T-helper 2 cell (primary cell): ENCODE results near the gene BCL10.

ENCODE experiments used
- DNase-seq, 5 experiments: peaks; one replicate each; pipeline versions ENCODE4 v3.0.0 to v3.0.0-alpha.2; 2012 to 2022
- total RNA-seq, 2 donors: gene quantifications; one replicate each; lab custom pipeline; 2026; lab: John Stamatoyannopoulos, UW

Gene BCL10
- total RNA-seq = 61.0 to 69.2 reads per million in 2 donors

DNA sequence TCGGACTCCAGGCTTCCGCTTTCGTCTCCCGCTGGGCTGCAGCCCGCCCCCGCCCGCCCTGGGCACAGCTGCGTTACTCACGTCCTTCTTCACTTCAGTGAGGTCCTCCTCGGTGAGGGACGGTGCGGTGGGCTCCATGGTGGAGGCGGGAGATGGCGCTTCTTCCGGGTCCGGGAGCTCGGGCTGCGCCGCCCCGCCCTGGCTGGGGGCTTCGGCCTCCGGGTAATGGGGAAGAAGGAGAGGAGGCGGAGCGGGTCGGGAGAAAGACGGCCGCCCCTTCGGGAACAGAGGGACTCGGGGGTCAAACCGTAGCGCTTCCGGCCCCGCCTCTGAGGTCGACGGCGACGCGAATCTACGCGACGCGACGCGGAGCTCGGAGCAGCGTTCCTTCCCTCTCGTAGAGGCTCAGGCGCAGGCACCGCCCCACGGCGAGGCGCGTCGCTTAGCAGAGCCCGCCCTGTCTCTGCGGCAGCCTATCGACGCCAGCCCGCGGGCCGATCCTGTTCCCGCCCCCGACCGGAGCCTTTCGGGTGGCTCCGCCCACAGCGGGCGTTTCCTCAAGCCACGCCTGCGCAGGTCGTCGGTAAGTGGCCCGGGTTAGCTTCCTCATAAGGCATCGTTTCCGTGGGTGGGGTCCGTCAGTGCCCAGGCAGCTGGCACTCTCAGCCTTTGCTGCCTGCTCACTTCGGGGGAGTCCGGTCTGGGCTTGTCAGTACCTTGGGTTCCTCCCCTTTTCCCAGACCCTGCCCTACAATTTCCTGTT lies at the start of gene BCL10:
Gene BCL10 (minus strand): TSS at position 418 of the 763 bp plus-strand sequence. CDS start 280 bp downstream, at position 138.
- peak; percentile 95 to 99 (median 96) for DNase-seq

DNA sequence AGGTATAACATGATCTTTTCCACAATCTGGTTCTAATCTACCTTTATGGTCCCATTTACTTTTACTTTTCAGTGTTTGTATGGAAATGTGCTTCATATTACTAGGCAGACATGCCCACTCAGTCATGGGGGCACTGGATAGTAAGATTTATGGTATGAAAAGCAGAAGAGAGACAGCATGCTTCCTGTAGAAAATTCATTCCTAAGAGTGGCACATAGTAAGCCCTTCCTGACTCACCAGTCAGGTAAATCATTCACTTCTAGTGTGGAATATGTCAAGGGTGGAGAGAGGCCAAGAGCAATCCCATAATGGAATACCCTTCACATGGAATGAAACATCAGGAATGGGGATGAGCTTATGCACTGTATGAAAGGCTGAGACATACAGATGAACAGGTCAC lies 49.5 kb upstream of the BCL10 start:
- DNase-seq = no peak

DNA sequence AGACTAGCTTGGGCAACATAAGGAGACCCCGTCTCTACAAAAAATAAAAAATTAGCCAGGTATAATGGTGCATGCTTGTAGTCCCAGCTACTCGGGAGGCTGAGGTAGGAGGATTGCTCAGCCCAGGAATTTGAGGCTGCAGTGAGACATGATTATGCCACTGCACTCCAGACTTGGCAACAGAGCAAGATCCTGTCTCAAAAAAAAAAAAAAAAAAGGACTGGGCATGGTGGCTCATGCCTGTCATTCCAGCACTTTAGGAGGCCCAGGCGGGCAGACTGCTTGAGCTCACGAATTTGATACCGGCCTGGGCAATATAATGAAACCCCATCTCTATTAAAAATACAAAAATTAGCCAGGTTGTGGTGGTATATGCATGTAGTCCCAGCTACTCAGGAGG lies 47.3 kb upstream of the BCL10 start:
- DNase-seq = no peak

DNA sequence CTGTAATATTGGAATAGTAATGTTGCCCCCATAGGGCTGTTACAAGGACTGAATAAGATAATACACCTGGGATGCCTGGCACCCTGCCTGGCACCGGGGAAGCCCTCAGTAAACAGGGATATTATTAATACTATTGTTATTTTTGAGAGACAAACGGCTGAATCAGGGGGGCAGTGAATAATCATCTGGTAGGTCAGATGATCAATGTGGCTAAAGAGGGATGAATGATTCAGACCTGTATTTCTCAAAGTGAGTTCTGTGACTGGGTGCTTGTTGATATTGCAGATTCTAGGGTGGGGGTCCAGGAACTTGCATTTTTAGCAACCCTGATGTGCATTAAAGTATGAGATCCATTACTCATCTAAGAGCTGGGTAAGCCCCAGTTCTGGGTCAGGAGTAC lies 46.2 kb upstream of the BCL10 start:
- DNase-seq = no peak

DNA sequence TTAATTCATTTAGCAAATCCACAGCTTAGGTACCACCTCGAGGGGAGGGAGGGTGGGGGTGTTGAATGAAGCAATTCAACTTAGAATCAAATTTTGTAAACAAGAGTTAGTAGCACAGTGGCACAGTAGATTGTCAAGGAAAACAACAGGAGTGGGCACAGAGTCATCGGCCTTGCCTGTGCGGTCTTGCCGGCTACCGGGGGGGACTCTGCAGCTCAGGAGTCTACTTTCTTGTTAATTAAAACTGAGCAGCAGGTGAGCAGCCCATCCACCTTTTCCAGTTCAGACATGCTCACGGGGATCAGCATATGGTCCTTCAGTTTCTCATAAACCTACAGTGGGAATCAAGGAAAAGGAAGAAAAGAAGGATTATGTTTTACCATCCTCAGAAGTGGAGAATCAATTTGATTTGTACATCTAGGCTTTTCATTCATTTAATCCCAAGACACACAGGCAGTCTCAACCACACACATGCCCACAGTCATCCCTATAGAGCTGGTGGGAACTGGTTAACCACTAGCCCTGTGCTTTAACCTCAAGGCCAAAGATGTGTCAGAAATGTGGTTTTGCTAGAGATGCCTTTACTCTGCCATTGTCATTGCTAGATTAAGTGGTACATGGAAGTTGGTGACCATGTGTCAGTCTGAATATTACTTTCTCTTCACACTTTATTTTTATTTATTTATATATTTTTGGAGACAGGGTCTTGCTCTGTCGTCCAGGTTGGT lies 45.0 kb upstream of the BCL10 start:
- DNase-seq = peak in 1 of 5 experiments; percentile 78

DNA sequence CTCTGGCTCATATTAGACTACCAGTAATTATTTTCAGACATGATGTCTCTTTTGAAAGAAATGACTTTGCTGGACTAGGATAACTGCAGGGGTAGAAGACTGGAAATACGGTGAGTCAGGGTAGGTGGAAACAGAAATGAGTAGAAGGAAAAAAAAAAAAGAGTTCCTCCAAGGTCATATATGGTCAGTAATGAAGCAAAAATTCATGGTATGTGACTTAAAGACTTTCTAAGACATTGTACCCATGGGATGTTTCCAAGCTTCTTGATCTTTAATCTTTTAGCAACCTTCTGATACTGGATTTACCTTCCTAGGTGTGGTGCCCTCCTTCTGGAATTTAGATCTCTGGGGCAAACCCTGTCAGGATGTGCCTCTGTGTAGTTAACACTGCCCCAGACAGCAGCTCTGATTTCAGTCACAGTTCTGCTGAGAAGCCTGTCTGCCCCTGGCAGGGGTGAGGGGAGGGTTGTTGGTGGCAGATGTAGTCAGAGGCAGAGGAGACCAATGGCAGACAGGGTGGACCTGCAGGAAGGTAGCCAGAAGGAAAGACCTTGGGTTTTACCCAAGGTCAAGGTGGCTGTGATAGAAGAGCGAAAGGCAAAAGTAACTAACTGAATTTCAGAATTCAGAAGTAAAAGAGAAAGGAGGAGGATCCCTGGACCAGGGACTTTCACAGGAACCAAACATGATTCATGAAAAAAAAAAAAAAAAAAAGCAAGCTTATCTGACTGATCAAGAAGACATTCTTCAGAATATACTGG lies 44.1 kb upstream of the BCL10 start:
- peak in 1 of 5 experiments; percentile 9 for DNase-seq

DNA sequence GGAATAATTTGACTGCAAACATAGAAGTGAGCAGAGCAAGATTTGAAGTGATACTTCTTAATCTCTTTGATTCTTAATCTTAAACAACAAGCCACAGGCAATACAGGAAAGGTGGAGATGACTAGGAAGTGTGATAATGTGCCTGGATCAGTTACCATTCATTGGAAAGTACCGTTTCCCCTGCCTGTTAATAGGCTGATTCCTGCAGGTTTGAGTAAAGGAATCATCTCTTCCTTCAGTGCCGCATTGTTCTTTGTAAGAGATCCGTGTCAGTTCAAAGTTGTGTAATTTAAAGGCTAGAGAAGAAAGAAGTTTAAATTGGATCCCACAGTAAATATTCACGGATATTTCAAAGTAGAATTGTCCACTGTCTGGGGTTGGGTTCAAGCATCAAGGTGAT lies 43.5 kb upstream of the BCL10 start:
- DNase-seq = no peak

DNA sequence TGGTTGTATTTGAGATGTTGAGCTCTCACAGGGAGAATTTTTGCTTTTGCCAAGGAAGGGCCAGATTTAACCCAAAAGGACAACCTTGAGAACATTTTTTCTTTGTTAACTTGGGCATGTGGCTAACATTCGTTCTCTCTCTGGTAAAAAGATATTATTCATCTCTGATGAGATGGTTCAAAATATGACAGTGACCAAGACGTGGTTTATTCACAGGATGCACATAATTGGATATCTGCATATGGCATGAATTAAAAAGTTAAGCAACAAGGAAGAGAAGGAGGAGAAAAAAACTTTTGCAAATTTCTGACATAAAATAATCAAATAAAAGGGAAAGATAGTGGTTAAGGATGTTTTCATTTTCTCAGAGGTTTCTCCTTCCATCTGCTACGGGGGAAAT lies 43.1 kb upstream of the BCL10 start:
- no peak for DNase-seq

DNA sequence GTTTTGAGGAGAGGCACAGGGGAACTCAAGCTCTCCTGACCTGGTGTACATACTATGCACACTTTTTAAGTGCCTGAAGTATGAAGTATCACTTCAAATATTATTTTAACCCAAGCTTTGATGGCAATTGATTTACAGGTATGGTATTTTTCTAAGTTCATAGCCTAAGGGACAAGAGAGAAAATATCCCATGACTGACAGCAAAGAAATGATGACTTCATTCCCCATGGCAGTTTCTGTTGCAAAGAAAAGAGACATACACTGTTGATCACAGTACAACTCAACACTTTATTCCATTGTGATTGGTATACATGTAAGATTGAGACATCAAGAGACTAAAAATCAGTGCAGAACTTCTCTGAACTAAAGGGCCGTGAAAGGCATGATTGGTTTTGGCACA lies 41.8 kb upstream of the BCL10 start:
- no peak for DNase-seq

DNA sequence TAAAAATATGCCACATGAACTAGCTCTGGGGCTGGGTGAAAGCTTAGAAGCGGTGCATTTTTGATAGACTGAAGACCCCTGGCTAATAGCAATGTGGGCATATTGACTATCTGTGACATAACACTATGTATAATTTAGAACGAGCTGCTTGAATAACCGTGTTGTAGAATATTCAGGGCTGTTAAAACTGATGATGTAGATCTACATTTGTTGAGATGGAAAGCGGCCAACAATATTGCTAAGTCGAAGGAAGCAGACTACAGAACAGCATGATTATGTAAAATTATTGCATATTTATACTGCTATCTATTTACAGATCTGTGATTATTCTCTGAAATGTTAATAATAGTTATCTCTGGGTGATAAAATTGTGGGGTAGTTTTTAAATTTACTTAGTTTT lies 41.1 kb upstream of the BCL10 start:
- DNase-seq = no peak

DNA sequence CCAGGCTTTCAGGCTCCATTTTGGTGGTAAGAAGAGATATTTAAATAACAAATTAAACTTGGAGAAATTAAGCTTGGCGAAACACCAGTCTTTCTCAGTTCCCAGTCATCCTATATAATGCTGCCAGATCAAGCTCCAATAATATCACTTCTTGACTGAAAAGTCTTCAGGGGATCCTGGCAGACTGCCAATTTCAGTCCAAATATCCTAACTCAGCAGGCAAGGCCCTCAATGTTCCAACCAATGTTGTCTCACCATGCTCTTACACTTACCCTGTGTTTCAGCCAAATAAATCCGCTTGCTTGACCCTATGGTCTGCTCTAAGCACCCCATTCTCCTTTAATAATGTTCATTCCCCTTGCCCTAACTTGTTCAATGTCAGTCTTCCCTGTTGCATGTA lies 39.9 kb upstream of the BCL10 start:
- no peak for DNase-seq

DNA sequence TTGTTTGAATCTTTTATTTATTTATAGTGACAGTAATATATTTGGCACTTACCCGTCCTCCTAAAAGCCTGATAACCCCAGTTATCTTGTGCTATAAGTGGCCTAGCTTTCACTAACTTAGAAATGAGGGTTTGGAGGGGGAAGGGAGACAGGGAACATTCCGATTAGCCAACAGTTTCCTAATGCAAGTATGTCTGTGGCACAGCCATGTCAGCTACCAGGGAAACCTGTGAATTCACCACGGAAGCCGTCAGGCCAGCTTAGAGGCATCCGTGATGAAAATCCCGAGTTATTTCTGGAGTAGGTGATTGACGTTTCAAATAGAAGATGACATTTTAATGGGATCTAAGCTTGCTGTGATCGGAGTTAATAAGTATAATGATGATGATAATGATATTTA lies 39.4 kb upstream of the BCL10 start:
- DNase-seq = no peak

DNA sequence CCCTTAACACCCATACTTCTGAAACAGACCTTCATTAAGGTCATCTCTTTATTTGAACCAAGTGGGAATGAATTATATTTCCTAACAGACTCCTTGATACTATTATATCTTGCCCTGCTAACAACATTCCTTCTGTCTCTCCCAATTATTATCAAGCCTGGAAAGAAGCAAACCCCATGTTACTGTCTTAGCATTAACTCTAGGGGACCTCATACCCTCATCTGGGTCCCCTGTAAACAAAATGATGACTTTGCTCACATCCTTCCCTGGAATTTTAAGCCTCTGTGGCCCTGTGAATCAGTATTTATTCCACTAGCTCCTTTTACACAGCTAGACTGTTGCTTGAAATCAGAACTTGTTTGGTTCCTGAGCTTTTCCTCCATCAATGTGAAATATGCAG lies 38.3 kb upstream of the BCL10 start:
- no peak for DNase-seq

DNA sequence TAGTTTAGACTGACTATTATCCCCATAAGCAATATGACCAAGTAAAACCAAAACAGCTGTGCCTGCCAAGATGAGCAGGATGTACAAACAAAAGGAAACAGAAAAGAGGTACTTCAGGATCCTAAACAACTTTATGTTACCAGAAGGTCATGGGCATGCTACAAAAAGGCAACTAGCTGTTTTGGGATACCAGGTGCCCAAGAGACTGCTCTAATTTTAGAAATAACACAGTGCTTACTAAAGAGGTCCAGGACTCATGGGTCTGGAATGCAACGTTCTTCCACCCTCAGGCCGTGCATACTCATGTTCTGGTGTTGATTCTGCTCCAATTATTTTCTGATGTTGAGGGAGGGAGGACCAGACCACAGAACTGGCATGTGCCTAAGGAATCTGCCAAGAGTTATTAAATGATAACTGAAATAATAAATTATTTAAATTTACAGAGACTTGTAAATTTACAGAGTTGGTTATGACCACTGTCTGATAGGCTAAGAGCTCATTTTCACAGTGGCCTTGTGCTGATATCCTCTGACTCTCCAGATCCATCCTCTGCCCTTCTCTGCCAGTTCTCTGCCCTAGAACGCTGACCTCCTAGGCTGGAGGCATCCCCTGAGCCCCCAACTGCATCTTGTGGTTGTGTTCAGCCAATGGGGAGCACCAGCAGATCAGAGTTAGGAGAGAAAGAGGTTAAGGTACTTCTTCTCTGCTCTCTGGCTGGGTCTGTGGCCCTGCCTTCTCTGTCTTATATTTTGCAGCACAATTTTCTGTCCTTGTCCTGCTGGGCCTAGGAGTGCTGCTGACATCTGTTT lies 37.7 kb upstream of the BCL10 start:
- no peak for DNase-seq

DNA sequence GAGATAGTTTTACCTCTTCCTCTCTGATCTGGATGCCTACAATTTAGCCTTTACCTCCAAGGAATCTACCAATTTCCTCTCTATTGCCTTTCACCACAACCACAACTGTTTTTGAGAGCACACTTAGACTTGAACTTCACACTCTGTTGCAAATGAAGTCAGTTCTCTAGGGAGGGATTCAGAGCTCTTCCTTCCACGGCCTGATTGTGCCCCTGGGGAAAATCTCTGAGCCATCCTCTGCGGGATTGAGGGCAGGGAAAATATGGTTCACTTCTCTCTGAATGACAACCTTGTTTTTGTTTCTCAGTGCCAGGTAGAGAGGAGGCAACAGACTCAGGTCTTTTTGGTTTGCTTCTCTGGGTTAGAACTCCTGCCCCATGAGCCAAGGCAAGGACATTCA lies 35.4 kb upstream of the BCL10 start:
- no peak for DNase-seq

DNA sequence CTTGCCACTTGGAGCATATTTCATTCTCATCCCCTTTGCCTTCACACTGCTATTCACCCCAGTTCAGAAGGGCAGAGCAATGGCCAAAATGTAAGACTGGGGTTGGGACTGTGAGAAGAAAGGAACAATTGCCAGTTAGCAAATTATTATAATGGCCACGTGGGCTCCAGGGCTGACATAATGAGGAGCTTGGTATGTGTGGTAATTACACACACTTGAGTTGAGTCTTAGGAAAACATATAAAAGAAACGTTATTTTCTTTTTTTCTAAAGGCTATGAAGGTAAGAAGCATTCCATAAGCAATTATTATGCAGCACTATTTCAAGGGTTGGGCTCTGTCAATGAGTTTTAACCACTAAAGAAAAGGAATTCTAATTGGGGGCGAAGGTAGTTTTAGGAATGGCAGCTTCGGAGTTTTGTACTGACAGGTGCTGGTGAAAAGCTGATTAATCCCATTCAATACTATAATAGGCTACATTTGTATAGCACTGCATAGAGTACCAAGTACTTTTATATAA lies 32.5 kb upstream of the BCL10 start:
- no peak for DNase-seq

DNA sequence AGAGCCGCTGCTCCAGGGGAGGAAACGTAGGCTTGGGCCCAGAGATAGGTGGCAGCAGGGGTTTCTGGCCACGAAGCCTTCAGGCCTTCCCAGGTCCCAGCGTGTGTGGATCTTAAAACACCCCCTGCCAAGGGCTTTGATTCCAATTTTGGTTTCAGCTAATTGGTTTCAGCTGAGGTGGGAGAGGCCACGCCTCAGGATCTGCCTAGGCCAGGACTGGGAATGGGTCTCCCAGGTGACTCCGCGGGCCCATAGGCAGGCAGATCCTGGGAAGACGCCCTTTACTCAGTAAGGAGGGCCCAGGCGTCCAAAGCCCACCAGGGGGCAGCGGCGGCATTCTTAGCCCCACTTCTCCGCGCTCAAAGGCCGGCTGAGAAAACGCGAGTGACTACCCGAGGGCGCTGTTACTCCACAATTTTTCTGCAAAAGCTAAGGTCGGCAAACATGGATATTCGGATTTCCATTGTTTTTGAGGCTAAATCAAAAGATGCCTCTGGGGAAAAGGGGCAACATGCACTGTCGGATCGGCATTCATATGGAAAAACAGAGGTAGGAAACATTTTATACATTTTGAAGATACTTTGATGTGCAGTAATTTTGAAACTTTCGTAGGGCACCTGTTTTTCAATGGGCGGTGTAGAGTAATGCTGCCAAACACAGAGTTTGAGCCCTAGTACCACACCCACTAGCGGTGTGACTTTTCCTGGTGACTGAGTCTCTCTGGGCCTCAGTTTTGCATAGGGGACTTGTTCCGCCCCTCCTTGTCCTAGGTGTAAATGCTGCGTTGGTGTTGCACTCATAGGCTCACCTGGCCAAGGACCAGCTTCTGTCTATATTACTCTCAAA lies 31.8 kb upstream of the BCL10 start:
- DNase-seq = peak; percentile 18 to 57 (median 24)

DNA sequence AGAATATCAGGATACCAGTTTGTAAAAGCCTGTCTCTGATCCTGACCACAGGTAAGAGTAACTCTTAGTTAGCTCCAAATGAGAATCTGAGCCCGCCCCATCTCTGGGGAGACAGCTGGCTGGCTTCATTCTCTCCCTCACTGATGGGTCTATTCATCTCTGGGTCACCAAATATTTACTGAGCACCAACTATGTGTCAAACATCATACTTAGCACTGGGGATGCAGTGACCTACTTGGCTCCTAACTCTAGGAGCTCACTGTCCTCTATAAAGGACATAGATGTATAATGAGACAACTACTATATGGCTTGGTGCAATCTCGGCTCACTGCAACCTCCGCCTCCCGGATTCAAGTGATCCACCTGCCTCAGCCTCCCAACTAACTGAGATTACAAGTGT lies 29.8 kb upstream of the BCL10 start:
- no peak for DNase-seq

DNA sequence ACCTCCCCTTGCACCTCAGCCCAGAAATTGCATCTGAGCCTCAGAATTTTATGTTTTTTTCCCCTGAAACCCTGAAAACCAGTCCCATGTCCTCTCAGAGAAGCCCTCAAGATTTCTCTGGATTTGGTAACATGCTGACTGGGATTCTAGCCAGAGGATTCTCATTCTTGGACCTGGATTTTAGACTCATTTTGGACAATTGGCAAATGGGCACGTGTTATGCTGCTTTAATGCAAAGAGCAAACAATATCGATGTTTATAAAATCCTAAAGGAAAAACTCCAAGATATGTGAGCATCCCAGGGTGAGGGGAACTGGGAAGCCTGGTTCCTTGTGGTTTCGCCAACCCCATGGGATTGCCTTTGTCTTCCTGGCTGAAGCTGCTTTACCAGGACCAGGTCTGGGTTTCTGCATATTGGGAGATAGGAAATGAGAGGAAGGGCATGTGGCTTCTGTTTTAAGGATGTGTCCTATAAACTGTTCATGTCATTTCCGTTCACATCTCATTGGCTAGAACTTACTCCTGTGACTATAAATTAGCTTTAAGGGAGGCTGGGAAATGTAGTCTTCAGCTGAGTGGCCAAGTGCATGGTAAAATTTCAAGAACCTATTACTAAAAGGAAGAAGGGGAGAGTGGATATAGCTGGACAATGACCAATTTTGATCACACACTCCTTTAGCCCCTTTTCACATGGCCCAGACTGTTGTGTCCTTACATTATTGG lies 27.2 kb upstream of the BCL10 start:
- peak in 1 of 5 experiments; percentile 7 for DNase-seq

DNA sequence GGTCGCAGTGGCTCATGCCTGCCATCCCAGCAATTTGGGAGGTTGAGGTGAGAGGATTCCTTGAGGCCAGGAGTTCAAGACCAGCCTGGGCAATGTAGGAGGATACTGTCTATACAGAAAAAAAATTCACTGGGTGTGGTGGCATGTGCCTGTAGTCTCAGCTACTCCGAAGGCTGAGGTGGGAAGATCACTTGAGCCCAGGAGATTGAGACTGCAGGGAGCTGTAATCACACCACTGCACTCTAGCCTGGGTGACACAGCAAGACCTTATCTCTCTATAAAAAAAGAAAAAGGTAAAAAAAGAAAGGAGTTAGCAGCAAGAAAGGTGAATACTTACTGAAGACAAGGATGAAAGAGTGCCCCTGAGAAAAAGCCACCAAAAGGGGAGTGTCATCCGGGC lies 23.7 kb upstream of the BCL10 start:
- no peak for DNase-seq
